Left lung (tissue), 10 donors: ENCODE results near the gene PTN. TPM values are rescaled to one million over a fixed set of nuclear protein-coding genes. Genes with fewer than 3 reads are reported as not detected.

Source experiments
- ATAC-seq: fragments of 200-7000 bp; cut with Tn5 transposase; one replicate; pipeline ENCODE4 v1.9.1; 2020; ENCODE audit warnings: moderate library complexity
- DNase-seq, 4 donors: peaks; one replicate each; pipeline ENCODE4 v3.0.0-alpha.2; 2013 to 2020
- H3K27ac ChIP-seq, 2 donors: fragments of 200-600 bp; sonication (generic) in 1 of 2; one replicate each; pipeline versions ENCODE4 v1.5.0 to v1.8.0; 2020 to 2021
- H3K27me3 ChIP-seq, 2 donors: fragments of 200-600 bp; sonication (generic) in 1 of 2; one replicate each; pipeline versions ENCODE4 v1.5.0 to v1.8.0; 2020 to 2021
- H3K36me3 ChIP-seq, 2 donors: fragments of 200-600 bp; sonication (generic) in 1 of 2; one replicate each; pipeline versions ENCODE4 v1.5.0 to v1.8.0; 2020 to 2021
- H3K4me1 ChIP-seq, 2 donors: fragments of 200-600 bp; one replicate each; pipeline ENCODE4 v1.8.0; 2021
- H3K4me3 ChIP-seq, 2 donors: fragments of 200-600 bp; sonication (generic) in 1 of 2; one replicate each; pipeline versions ENCODE4 v1.5.0 to v1.8.0; 2020 to 2021; ENCODE audit warnings: mild to moderate bottlenecking in 1 of 2
- H3K9me3 ChIP-seq, 2 donors: fragments of 200-600 bp; sonication (generic) in 1 of 2; one replicate each; pipeline versions ENCODE4 v1.5.0 to v1.8.0; 2020 to 2021
- CTCF ChIP-seq, 2 donors: fragments of 200-600 bp; sonication (generic) in 1 of 2; IDR thresholded peaks; one replicate each; pipeline versions ENCODE4 v1.5.0 to v1.8.0; 2021; ENCODE audit warnings: antibody characterized with exemption in 2 of 2
- intact Hi-C, 2 donors: fragments of 100-400 bp; cut with DNase I; formaldehyde crosslinking; loops; one replicate each; pipeline versions ENCODE4 v1.11.2 to v1.14.2; 2022
- polyA plus RNA-seq, 6 donors: library from polyadenylated mRNA; unstranded; fragments of 120-200 nt; gene quantifications; one replicate each; pipeline ENCODE4 v1.2.1, GENCODE V29; 2013; ENCODE audit not compliant: insufficient read length in 6 of 6
- total RNA-seq, 2 donors: library from RNA; stranded (reverse); fragmentation: NEBNext Ultra II Directional; extraction: Animal tissue kit (Norgen Biotek cat#: 25700); gene quantifications; one replicate each; pipeline ENCODE4 v1.2.1, GENCODE V29; 2021
- donor health status: DM: no; HTN: yes; CAD: no.
- donor health status: DM: no; HTN: no; CAD: no.

Gene PTN
- total and polyA plus RNA-seq, 8 donors, result 2.1 to 85.1 (median 62.0) TPM

- Histone ChIP-seq H3K9me3 (no peaks in the 10 kb centered on the region), H3K27ac (no peak overlapping the region), H3K27me3 (no peaks in the 10 kb centered on the region), H3K36me3 (no peaks in the 10 kb centered on the region), H3K4me1 (no peaks in the 10 kb centered on the region), H3K4me3 (no peak overlapping the region)
- peak in 1 of 4 donors; percentile 32 for DNase-seq
- no peak for TF ChIP-seq CTCF (IDR thresholded peaks at IDR 0.05)
- intact Hi-C loops, result no loop called here
- ATAC-seq, result no peak
These were observed 26.7 kb downstream of the PTN start for GRCh38 chr7:137316648-137317353.

- Histone ChIP-seq H3K4me1 (no peaks in the 10 kb centered on the region), H3K9me3 (no peaks in the 10 kb centered on the region), H3K27ac (no peak overlapping the region), H3K27me3 (no peaks in the 10 kb centered on the region), H3K4me3 (no peak overlapping the region), H3K36me3 (no peaks in the 10 kb centered on the region)
- intact Hi-C loops, result no loop called here
- DNase-seq, result no peak
- no peak for ATAC-seq
- TF ChIP-seq CTCF (IDR thresholded peaks at IDR 0.05), result no peak
These were observed 30.3 kb downstream of the PTN start for GRCh38 chr7:137313201-137313600.

- Histone ChIP-seq H3K9me3 (no peaks in the 10 kb centered on the region), H3K36me3 (no peaks in the 10 kb centered on the region), H3K4me3 (no peak overlapping the region), H3K4me1 (no peaks in the 10 kb centered on the region), H3K27me3 (no peaks in the 10 kb centered on the region), H3K27ac (no peak overlapping the region)
- no peak for DNase-seq
- TF ChIP-seq CTCF (IDR thresholded peaks at IDR 0.05), result no peak
- intact Hi-C loops, result no loop called here
- ATAC-seq, result no peak
These were observed 36.8 kb downstream of the PTN start for GRCh38 chr7:137306748-137307147.

- ATAC-seq (no peak), DNase-seq (peak in 1 of 4 donors; percentile 10)
- H3K9me3 ChIP-seq, result no peaks in the 10 kb centered on the region
- H3K27me3 ChIP-seq, result no peaks in the 10 kb centered on the region
- no peak overlapping the region for H3K4me3 ChIP-seq
- no peak for TF ChIP-seq CTCF (IDR thresholded peaks at IDR 0.05)
- H3K4me1 ChIP-seq, result no peaks in the 10 kb centered on the region
- no peak overlapping the region for H3K27ac ChIP-seq
- no peaks in the 10 kb centered on the region for H3K36me3 ChIP-seq
- intact Hi-C loops, result no loop called here
These were observed 37.5 kb downstream of the PTN start for GRCh38 chr7:137305901-137306621.

GRCh38 chr7:137304624-137305235 lies 38.8 kb downstream of the PTN start:
- no peak for TF ChIP-seq CTCF (IDR thresholded peaks at IDR 0.05)
- no peaks in the 10 kb centered on the region for H3K36me3 ChIP-seq
- H3K4me3 ChIP-seq, result no peak overlapping the region
- intact Hi-C loops, result no loop called here
- H3K27ac ChIP-seq, result no peak overlapping the region
- no peak for DNase-seq
- no peaks in the 10 kb centered on the region for H3K4me1 ChIP-seq
- no peak for ATAC-seq
- H3K27me3 ChIP-seq, result no peaks in the 10 kb centered on the region
- H3K9me3 ChIP-seq, result no peaks in the 10 kb centered on the region
